Astrocyte of the hippocampus (primary cell): ENCODE data around the gene DPP7.
A peak's percentile ranks its signal among the peaks of the same experiment; 100 is the strongest.
"Not testable (repeated sequence)": the region's sequence is repeated elsewhere in the genome, so short reads cannot be mapped to it uniquely, and the experiment has no call there.

ENCODE experiments used
- DNase-seq: peaks from one replicate; pipeline ENCODE4 v3.0.0; 2011; ENCODE audit warnings: low read depth, low spot score

Gene DPP7

GRCh38 chr9:137129456-137130175, 15.1 kb upstream of the DPP7 start:
- DNase-seq = peak; percentile 97

GRCh38 chr9:137128862-137129455, 14.4 kb upstream of the DPP7 start:
- peak; percentile 33 for DNase-seq

- no peak for DNase-seq
These were observed 13.8 kb upstream of the DPP7 start for GRCh38 chr9:137128158-137128861.

- DNase-seq = no peak
These were observed 13.0 kb upstream of the DPP7 start for GRCh38 chr9:137127301-137128157.

- no peak for DNase-seq
These were observed 12.3 kb upstream of the DPP7 start for GRCh38 chr9:137126786-137127185.

- not testable (repeated sequence) for DNase-seq
These were observed 9.5 kb upstream of the DPP7 start for GRCh38 chr9:137123952-137124462.

GRCh38 chr9:137123468-137123837, 8.9 kb upstream of the DPP7 start:
- DNase-seq = no peak

GRCh38 chr9:137122796-137123467, 8.4 kb upstream of the DPP7 start:
- not testable (repeated sequence) for DNase-seq

GRCh38 chr9:137121927-137122795, 7.6 kb upstream of the DPP7 start:
- not testable (repeated sequence) for DNase-seq

- DNase-seq = not testable (repeated sequence)
These were observed 3.6 kb upstream of the DPP7 start for GRCh38 chr9:137118092-137118603.

- no peak for DNase-seq
These were observed 2.8 kb upstream of the DPP7 start for GRCh38 chr9:137117269-137117731.

- DNase-seq = no peak
These were observed 2.2 kb upstream of the DPP7 start for GRCh38 chr9:137116728-137117127.

GRCh38 chr9:137116027-137116507, 1.5 kb upstream of the DPP7 start:
- peak; percentile 24 for DNase-seq

GRCh38 chr9:137115394-137116026, 977 bp upstream of the DPP7 start:
- DNase-seq = no peak

- no peak for DNase-seq
These were observed 317 bp downstream of the DPP7 start for GRCh38 chr9:137114220-137114612.

GRCh38 chr9:137113385-137114159, 961 bp downstream of the DPP7 start:
- no peak for DNase-seq

- no peak for DNase-seq
These were observed 1.8 kb downstream of the DPP7 start for GRCh38 chr9:137112564-137113384.
